Measurements from ENCODE around the gene DPP7.

GRCh38 chr9:137079401-137079787 is 35.1 kb downstream of the DPP7 start:
- TF ChIP-seq CTCF (conservative IDR thresholded peaks at IDR 0.05; ENCODE audit: low read length) (no peak), EZH2phosphoT487 (IDR thresholded peaks at IDR 0.05; ENCODE audit: borderline replicate concordance, low read depth, low read length) (no peak)

Measured in OCI-LY7 (cell line).